Measurements from ENCODE around the gene NF2. TPM values are rescaled to one million over a fixed set of nuclear protein-coding genes. Genes with fewer than 3 reads are reported as not detected.

Gene NF2
- total and polyA plus RNA-seq, 10 of the 15 experiments (the other 5 are each of a cell fraction or from before 2014, with no cell fraction given) = 2.2 to 49.8 (median 22.5) TPM

DNA sequence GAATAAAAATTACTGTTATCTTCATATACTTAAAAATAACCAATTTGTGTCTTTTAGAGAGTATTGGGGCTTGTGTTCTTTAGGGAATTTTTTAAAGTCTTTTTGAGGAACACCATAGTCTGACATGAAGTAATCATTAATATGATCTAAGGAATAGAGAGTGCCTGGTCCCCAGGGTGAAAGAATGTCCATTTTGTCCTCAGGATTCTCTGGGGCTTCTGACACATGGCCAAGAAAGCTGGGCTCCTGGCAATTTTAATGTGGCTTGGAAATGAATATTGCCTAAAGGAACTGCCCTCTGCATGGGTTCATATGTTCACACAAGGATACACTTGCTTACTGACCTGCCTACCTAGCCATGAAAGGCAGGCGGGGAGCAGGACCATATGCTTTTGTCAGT, 33.7 kb downstream of the NF2 start:
- no peaks in the 10 kb centered on the region for H3K27me3 ChIP-seq (replicated peaks in 1 of 2; ENCODE audit: control insufficient read depth in 2 of 2, insufficient read depth in 2 of 2, low read length in 1 of 2)
- no peak overlapping the region for H3K4me3 ChIP-seq
- no peaks in the 10 kb centered on the region for H4K20me1 ChIP-seq (ENCODE audit: control insufficient read depth, insufficient read depth)
- no peak overlapping the region for H2AFZ ChIP-seq (ENCODE audit: control insufficient read depth, low read depth, low read length)
- peaks cover 0 to 8% of the 10 kb centered on the region in 2 experiments; a peak in 3 of 4 replicates for H3K36me3 ChIP-seq (ENCODE audit: control insufficient read depth in 2 of 2, insufficient read depth in 2 of 2, low read length in 1 of 2)
- intact Hi-C loops (cut with micrococcal nuclease; ENCODE audit: unreplicated experiment) (no loop called here), in situ Hi-C loops (cut with MboI) (loop anchor here (5.0 kb wide), 1 partner anchor 365 kb away; no protein-coding TSS in a partner anchor)
- FAIRE-seq = no peak
- H3K79me2 ChIP-seq (ENCODE audit: control insufficient read depth, insufficient read depth, low read length) = no peaks in the 10 kb centered on the region; the same call in 1 of the 2 replicates
- WGBS (ENCODE audit: insufficient coverage, insufficient replicate concordance, low lambda C conversion rate, missing lambda C conversion rate) = 100% methylated on average over 1 of the region's 1 CpG
- CTCF ChIA-PET = interaction anchor here (0.9 to 3.1 kb wide), 16 partner anchors 9 to 467 kb away, joined by 3 to 51 read pairs (median 4); partner anchors contain the start of gene THOC5
- no peak overlapping the region for H3K9ac ChIP-seq (ENCODE audit: control insufficient read depth, insufficient read depth, low read length)
- no peaks in the 10 kb centered on the region for H3K9me3 ChIP-seq (replicated peaks; ENCODE audit: control insufficient read depth, insufficient read depth, low read length)
- peaks cover 21% of the 10 kb centered on the region for H3K4me1 ChIP-seq (ENCODE audit: control insufficient read depth, insufficient read depth, low read length)
- no TSS peak for BruUV-seq (replicated peaks)
- no peak overlapping the region for H3K27ac ChIP-seq (ENCODE audit: control insufficient read depth, insufficient read depth)
- no peak overlapping the region for H3K4me2 ChIP-seq (ENCODE audit: control insufficient read depth, insufficient read depth)
- SMC1A ChIA-PET (ENCODE audit: uncharacterized antibody, unreplicated experiment) = interaction anchor here (1.4 to 3.1 kb wide), 5 partner anchors 11 to 455 kb away, joined by 3 to 39 read pairs (median 9); no protein-coding TSS in a partner anchor
- DNase-seq (ENCODE audit: low read depth, low spot score) = no peak
- TF ChIP-seq KDM1A (IDR thresholded peaks at IDR 0.05; ENCODE audit: borderline replicate concordance) (no peak), NR2F1 (conservative IDR thresholded peaks at IDR 0.05) (no peak), RELA (IDR thresholded peaks at IDR 0.05; ENCODE audit: borderline replicate concordance, partially characterized antibody) (no peak), CHD2 (IDR thresholded peaks at IDR 0.05; ENCODE audit: borderline replicate concordance, low read depth, low read length) (no peak), CHD4 (IDR thresholded peaks at IDR 0.05) (no peak), SUZ12 (IDR thresholded peaks at IDR 0.05; ENCODE audit: unreplicated experiment) (no peak), POLR2A (IDR thresholded peaks at IDR 0.05; ENCODE audit: low read depth, low read length) (no peak), WRNIP1 (IDR thresholded peaks at IDR 0.05; ENCODE audit: borderline replicate concordance, low read depth, low read length) (no peak), ZNF274 (IDR thresholded peaks at IDR 0.05; ENCODE audit: insufficient read depth, insufficient read length) (no peak)
- TF ChIP-seq, protein P1, sequence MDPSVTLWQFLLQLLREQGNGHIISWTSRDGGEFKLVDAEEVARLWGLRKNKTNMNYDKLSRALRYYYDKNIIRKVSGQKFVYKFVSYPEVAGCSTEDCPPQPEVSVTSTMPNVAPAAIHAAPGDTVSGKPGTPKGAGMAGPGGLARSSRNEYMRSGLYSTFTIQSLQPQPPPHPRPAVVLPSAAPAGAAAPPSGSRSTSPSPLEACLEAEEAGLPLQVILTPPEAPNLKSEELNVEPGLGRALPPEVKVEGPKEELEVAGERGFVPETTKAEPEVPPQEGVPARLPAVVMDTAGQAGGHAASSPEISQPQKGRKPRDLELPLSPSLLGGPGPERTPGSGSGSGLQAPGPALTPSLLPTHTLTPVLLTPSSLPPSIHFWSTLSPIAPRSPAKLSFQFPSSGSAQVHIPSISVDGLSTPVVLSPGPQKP (IDR thresholded peaks at IDR 0.05; ENCODE audit: low read depth, low read length) = no peak
- TF ChIP-seq, protein P2, sequence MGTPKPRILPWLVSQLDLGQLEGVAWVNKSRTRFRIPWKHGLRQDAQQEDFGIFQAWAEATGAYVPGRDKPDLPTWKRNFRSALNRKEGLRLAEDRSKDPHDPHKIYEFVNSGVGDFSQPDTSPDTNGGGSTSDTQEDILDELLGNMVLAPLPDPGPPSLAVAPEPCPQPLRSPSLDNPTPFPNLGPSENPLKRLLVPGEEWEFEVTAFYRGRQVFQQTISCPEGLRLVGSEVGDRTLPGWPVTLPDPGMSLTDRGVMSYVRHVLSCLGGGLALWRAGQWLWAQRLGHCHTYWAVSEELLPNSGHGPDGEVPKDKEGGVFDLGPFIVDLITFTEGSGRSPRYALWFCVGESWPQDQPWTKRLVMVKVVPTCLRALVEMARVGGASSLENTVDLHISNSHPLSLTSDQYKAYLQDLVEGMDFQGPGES (IDR thresholded peaks at IDR 0.05) = no peak
- POLR2A ChIA-PET = no interaction called here
- no peak for ATAC-seq
- RAD21 ChIA-PET (ENCODE audit: unreplicated experiment) = interaction anchor here (1.7 to 3.8 kb wide), 2 partner anchors 10 to 451 kb away, joined by 5 to 23 read pairs; no protein-coding TSS in a partner anchor

Data from GM12878 (cell line).